Right atrium auricular region (tissue), 2 donors: ENCODE data around the gene PWWP3B. TPM values are rescaled to one million over a fixed set of nuclear protein-coding genes. Genes with fewer than 3 reads are reported as not detected.

ENCODE experiments used
- DNase-seq: peaks from one replicate; pipeline ENCODE4 v3.0.0-alpha.2; 2019; ENCODE audit warnings: low spot score
- H3K27ac ChIP-seq, 2 donors: fragments of 200-600 bp; sonication (generic); 1 replicate in 1 of 2; 2 replicates in 1 of 2; pipeline ENCODE4 v1.5.1; 2016 to 2019
- H3K27me3 ChIP-seq, 2 donors: fragments of 200-600 bp; sonication (generic); one replicate each; pipeline versions ENCODE4 v1.5.1 to v1.6.0; 2017 to 2019
- H3K36me3 ChIP-seq: fragments of 200-600 bp; sonication (generic); one replicate; pipeline ENCODE4 v1.5.1; 2016
- H3K4me1 ChIP-seq, 2 donors: fragments of 200-600 bp; sonication (generic); one replicate each; pipeline versions ENCODE4 v1.5.1 to v1.6.0; 2017 to 2019
- H3K4me3 ChIP-seq, 2 donors: fragments of 200-600 bp; sonication (generic); 1 replicate in 1 of 2; 2 replicates in 1 of 2; pipeline ENCODE4 v1.5.1; 2017 to 2019; ENCODE audit warnings: mild to moderate bottlenecking in 1 of 2, moderate library complexity in 1 of 2
- H3K9me3 ChIP-seq, 2 donors: fragments of 200-600 bp; sonication (generic); one replicate each; pipeline ENCODE4 v1.5.1; 2019
- total RNA-seq, 2 donors: library from RNA; depleted of rRNA; stranded (reverse); fragments of >200 nt; gene quantifications; one replicate each; pipeline ENCODE4 v1.1.0, GENCODE V29; 2016
- TF ChIP-seq, protein P1 (sequence below), 2 donors: fragments of 200-600 bp; sonication (generic); IDR thresholded peaks; one replicate each; pipeline ENCODE4 v1.5.1; 2019; ENCODE audit warnings: antibody characterized with exemption in 2 of 2

Gene PWWP3B
- total RNA-seq: 1 to 10 TPM; 5.9 to 7.7 TPM

DNA sequence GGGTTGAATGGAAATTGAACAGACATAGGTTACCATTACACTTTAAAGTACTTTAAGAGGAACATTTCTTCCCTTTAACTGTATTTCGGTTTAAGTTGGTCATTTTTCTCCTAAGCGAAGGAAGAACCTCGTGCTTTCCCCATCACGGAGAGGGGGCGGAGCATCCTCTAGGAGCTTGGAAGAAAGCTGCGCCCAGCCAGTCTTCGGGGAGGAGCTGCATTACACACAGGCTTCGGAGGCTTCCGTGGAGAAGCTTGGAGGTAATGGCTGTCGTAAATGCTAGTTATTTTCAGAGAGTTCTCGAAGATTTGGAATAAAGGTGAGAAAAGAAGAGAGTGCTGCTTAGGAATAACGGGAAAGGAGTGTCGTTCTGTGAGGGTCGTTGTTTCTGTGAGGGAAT is at the start of gene PWWP3B:
PWWP3B (plus strand) TSS at position 199 of the 400 bp plus-strand sequence. CDS start 37,128 bp downstream, outside the sequence.
- Histone ChIP-seq H3K9me3 (no peaks in the 10 kb centered on the region), H3K4me1 (no peaks in the 10 kb centered on the region), H3K36me3 (no peaks in the 10 kb centered on the region), H3K27ac (no peak within 1 kb of the TSS), H3K27me3 (no peaks in the 10 kb centered on the region), H3K4me3 (no peak within 1 kb of the TSS)
- TF ChIP-seq, protein P1, sequence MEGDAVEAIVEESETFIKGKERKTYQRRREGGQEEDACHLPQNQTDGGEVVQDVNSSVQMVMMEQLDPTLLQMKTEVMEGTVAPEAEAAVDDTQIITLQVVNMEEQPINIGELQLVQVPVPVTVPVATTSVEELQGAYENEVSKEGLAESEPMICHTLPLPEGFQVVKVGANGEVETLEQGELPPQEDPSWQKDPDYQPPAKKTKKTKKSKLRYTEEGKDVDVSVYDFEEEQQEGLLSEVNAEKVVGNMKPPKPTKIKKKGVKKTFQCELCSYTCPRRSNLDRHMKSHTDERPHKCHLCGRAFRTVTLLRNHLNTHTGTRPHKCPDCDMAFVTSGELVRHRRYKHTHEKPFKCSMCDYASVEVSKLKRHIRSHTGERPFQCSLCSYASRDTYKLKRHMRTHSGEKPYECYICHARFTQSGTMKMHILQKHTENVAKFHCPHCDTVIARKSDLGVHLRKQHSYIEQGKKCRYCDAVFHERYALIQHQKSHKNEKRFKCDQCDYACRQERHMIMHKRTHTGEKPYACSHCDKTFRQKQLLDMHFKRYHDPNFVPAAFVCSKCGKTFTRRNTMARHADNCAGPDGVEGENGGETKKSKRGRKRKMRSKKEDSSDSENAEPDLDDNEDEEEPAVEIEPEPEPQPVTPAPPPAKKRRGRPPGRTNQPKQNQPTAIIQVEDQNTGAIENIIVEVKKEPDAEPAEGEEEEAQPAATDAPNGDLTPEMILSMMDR (IDR thresholded peaks at IDR 0.05): no peak
- DNase-seq: no peak

DNA sequence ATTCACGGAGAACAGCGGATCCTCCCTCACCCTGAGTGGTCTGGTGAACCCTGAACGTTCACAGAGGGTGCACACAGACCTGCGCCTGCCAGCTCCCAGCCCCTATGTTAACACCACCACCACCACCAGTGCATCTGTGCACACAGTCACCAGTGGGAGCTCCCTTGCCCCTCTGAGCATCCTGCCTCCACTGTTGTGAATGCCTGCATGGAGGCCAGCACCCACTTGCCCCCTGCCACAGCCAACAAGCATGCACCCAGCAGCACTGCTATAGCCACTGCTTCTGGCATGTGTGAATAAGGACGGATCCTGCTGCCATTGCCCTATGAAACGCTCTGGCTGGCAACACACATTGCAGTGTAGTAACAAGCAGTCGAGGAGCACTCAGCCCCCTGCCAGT is 29.1 kb upstream of the PWWP3B start:
- no peak overlapping the region for H3K27ac ChIP-seq
- H3K36me3 ChIP-seq: no peaks in the 10 kb centered on the region
- no peaks in the 10 kb centered on the region for H3K27me3 ChIP-seq
- DNase-seq: no peak
- no peaks in the 10 kb centered on the region for H3K4me1 ChIP-seq
- H3K9me3 ChIP-seq: peaks cover 0 to 10% of the 10 kb centered on the region in 2 donors
- no peak overlapping the region for H3K4me3 ChIP-seq
- TF ChIP-seq, protein P1 (IDR thresholded peaks at IDR 0.05): no peak

DNA sequence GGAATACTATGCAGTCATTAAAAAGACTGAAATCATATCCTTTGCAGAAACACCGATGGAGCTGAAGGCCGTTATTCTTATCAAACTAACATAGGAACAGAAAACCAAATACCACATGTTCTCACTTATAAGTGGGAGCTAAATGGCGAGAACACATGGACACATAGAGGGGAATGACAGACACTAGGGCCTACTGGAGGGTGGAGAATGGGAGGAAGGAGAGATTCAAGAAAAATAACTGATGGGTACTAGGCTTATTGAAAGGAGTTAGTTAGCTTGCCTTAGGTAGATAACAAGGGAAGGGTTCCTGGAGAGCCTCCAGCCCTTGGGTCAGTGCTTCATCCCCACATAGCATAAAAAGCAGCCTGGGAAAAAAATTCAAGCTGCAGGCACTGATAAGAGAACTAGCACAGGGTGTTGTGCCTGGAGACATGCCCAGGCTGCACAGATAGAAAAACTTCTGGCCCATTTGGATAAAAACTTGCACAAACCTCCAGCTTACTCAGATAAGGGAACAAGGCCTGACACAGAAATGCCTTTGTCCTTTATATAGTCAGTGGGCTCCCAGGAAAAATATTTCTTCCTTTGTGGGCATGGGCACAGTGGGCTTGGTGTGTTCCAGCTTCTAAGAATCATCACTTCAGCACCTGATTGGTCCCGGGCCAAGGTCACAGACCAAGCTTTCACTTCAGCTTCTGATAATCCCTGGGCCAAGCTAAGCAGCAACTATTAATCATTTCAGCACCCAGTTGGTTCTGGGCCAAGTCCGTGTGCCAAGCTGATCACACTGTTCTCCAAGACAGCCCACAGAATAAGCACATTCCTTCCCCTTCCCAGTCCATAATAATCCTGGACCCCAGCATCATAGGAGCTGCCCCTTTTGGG is 23.1 kb upstream of the PWWP3B start:
- no peak for DNase-seq
- H3K27ac ChIP-seq: no peak overlapping the region
- TF ChIP-seq, protein P1 (IDR thresholded peaks at IDR 0.05): no peak
- H3K4me1 ChIP-seq: no peaks in the 10 kb centered on the region
- H3K27me3 ChIP-seq: no peaks in the 10 kb centered on the region
- no peak overlapping the region for H3K4me3 ChIP-seq
- H3K36me3 ChIP-seq: no peaks in the 10 kb centered on the region
- peaks cover 0 to 10% of the 10 kb centered on the region in 2 donors for H3K9me3 ChIP-seq

DNA sequence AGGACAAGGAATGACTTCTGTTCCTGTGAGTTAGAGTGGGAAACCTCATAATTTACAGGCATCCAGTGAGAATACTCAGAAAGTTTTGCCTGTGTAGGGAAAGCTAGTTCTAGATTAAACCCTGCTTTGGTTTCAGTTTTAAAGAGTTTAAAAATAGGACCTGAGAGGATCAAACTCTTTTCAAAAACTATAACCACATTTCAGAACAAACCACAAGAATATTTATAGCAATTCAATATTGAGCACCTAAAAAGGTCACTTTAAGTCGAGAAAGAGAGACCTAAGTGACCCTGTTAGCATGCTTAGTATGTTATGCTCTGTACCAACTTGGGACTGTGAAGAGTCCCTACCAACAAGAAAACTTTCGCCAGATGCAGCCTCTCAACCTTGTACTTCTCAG is 17.4 kb upstream of the PWWP3B start:
- Histone ChIP-seq H3K36me3 (no peaks in the 10 kb centered on the region), H3K4me1 (no peaks in the 10 kb centered on the region), H3K27me3 (no peaks in the 10 kb centered on the region), H3K4me3 (no peak overlapping the region), H3K9me3 (no peaks in the 10 kb centered on the region), H3K27ac (no peak overlapping the region)
- DNase-seq: no peak
- TF ChIP-seq, protein P1 (IDR thresholded peaks at IDR 0.05): no peak

DNA sequence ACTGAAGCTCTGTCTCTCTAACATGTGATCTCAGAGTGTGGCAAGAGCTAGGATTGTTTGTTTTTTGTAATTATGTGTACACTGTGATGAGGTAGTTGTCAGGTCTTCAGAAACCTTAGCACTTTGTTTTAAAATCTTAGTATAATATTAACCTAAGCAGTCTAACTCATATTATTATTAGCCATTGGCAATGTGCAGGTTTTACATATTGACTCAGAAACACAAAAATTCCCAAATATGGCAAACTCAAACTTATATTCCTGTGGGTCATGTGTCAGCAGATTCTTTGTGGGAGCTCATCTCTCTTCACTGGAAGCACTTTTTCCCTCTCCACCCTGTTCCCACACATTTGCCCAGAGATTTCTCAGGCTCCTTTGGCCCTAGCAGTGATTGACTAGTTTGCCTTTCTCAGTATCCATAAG is 8.2 kb upstream of the PWWP3B start:
- Histone ChIP-seq H3K36me3 (no peaks in the 10 kb centered on the region), H3K27ac (no peak overlapping the region), H3K4me3 (no peak overlapping the region), H3K27me3 (no peaks in the 10 kb centered on the region), H3K4me1 (no peaks in the 10 kb centered on the region), H3K9me3 (no peaks in the 10 kb centered on the region)
- no peak for DNase-seq
- TF ChIP-seq, protein P1 (IDR thresholded peaks at IDR 0.05): no peak
